GM21723 (cell line): ENCODE data around the gene TAF1B.

Experiments
- ATAC-seq: cut with Tn5 transposase; IDR thresholded peaks from one replicate; pipeline ENCODE4 v1.9.1; 2021; ENCODE audit warnings: mild to moderate bottlenecking, moderate library complexity; ENCODE audit not compliant: unreplicated experiment

TAF1B gene

GRCh38 chr2:9937968-9938367, 94.7 kb downstream of the TAF1B start:
- no peak for ATAC-seq

- no peak for ATAC-seq
Measured at GRCh38 chr2:9939587-9940485, 96.6 kb downstream of the TAF1B start.

- ATAC-seq = no peak
Measured at GRCh38 chr2:9941196-9941995, 98.1 kb downstream of the TAF1B start.

- ATAC-seq = no peak
Measured at GRCh38 chr2:9941996-9942390, 98.7 kb downstream of the TAF1B start.

- no peak for ATAC-seq
Measured at GRCh38 chr2:9944330-9944758, 101.1 kb downstream of the TAF1B start.

GRCh38 chr2:9945596-9945995, 102.3 kb downstream of the TAF1B start:
- ATAC-seq = no peak

- no peak for ATAC-seq
Measured at GRCh38 chr2:9946076-9946475, 102.8 kb downstream of the TAF1B start.

GRCh38 chr2:9946818-9947217, 103.5 kb downstream of the TAF1B start:
- no peak for ATAC-seq

- no peak for ATAC-seq
Measured at GRCh38 chr2:9948721-9949120, 105.4 kb downstream of the TAF1B start.

- ATAC-seq = no peak
Measured at GRCh38 chr2:9949239-9949991, 106.1 kb downstream of the TAF1B start.

- no peak for ATAC-seq
Measured at GRCh38 chr2:9949992-9950520, 106.8 kb downstream of the TAF1B start.

GRCh38 chr2:9950521-9951271, 107.4 kb downstream of the TAF1B start:
- ATAC-seq = peak; percentile 40

- ATAC-seq = no peak
Measured at GRCh38 chr2:9951272-9951521, 107.9 kb downstream of the TAF1B start.

GRCh38 chr2:9951522-9952285, 108.4 kb downstream of the TAF1B start, which contains the start of gene GRHL1:
TSS of gene GRHL1 (plus strand) at chr2:9951693. CDS start at chr2:9951834, 141 bp downstream.
- ATAC-seq = peak; percentile 95

GRCh38 chr2:9952286-9952737, 109.0 kb downstream of the TAF1B start:
- no peak for ATAC-seq

GRCh38 chr2:9952856-9953503, 109.7 kb downstream of the TAF1B start:
- no peak for ATAC-seq

- ATAC-seq = no peak
Measured at GRCh38 chr2:9954136-9954535, 110.9 kb downstream of the TAF1B start.

GRCh38 chr2:9958057-9958456, 114.8 kb downstream of the TAF1B start:
- no peak for ATAC-seq

GRCh38 chr2:9959262-9959661, 116.0 kb downstream of the TAF1B start:
- no peak for ATAC-seq
